HG02678 (cell line): ENCODE data around the gene LAMB2.

ENCODE experiments used
- ATAC-seq: cut with Tn5 transposase; IDR thresholded peaks from one replicate; pipeline ENCODE4 v1.9.1; 2021; ENCODE audit warnings: mild to moderate bottlenecking, moderate library complexity; ENCODE audit not compliant: unreplicated experiment

LAMB2 gene

GRCh38 chr3:49122022-49122421 is 10.8 kb downstream of the LAMB2 start:
- no peak for ATAC-seq

GRCh38 chr3:49121132-49121736 is 11.6 kb downstream of the LAMB2 start:
- ATAC-seq = no peak

DNA sequence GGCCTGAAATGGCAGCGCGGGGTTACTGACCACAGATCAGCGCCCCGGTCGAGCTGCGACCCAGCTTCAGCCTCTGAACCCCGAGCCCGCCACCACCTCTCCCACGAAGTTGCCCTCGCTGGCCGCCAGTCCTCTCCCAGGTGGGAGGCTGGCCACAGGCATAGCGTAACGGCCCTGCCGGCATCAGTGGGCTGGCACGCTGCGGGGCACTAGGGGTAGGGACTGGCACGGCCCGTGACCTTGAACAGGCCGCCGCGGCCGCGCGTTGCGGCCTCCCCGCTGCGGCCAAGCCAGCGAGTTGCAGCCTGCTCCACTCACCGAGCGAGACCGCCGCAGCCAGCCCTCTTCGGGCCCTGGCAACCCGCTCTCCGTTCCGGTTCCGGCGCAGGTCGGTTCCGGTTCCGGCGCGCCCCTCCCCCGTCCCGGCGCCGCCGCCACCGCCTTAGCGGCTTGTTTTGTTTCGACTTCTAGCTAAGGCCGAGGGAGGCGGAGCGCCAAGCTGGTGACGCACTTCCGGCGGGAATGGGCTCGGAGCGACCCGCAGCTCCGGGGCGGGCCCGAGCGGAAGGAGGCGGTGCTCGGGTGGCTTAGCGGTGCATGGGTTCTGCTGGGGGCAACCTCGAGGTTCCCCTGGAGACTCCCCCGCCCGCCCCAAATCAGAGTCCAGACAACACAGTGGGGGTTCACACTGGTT is 12.3 kb downstream of the LAMB2 start, which contains the start of gene USP19:
Gene USP19, minus strand, starts transcription at position 386 of the 694 bp plus-strand sequence. CDS start 1,678 bp downstream, outside the sequence.
- ATAC-seq = peak; percentile 85

GRCh38 chr3:49120096-49120437 is 12.8 kb downstream of the LAMB2 start:
- no peak for ATAC-seq

GRCh38 chr3:49119439-49119838 is 13.4 kb downstream of the LAMB2 start:
- ATAC-seq = no peak

- no peak for ATAC-seq
Measured at GRCh38 chr3:49119036-49119435, 13.8 kb downstream of the LAMB2 start.

GRCh38 chr3:49112262-49112661 is 20.6 kb downstream of the LAMB2 start:
- ATAC-seq = no peak

DNA sequence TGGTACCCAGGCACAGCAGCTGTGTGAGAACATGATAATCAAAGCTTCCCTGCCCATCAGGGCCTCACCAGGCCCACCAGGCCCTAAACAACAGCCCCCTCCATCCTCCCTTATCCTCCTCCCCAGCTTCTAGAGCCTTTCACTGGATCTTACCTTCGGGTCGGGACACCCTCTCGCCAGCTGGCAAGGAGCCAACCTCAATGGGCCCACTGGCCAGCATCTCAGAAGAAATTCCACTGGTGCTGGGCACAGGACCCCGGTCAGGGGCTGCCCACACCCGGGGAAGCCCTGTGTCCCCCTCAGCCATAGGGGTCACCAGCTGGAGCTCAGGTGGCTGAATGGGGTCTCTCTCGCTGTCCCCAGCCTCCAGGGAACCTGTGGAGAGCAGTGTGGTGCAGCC is 21.5 kb downstream of the LAMB2 start:
- ATAC-seq = no peak

- no peak for ATAC-seq
Measured at GRCh38 chr3:49110780-49111179, 22.1 kb downstream of the LAMB2 start.

GRCh38 chr3:49108346-49108745 is 24.5 kb downstream of the LAMB2 start:
- no peak for ATAC-seq

DNA sequence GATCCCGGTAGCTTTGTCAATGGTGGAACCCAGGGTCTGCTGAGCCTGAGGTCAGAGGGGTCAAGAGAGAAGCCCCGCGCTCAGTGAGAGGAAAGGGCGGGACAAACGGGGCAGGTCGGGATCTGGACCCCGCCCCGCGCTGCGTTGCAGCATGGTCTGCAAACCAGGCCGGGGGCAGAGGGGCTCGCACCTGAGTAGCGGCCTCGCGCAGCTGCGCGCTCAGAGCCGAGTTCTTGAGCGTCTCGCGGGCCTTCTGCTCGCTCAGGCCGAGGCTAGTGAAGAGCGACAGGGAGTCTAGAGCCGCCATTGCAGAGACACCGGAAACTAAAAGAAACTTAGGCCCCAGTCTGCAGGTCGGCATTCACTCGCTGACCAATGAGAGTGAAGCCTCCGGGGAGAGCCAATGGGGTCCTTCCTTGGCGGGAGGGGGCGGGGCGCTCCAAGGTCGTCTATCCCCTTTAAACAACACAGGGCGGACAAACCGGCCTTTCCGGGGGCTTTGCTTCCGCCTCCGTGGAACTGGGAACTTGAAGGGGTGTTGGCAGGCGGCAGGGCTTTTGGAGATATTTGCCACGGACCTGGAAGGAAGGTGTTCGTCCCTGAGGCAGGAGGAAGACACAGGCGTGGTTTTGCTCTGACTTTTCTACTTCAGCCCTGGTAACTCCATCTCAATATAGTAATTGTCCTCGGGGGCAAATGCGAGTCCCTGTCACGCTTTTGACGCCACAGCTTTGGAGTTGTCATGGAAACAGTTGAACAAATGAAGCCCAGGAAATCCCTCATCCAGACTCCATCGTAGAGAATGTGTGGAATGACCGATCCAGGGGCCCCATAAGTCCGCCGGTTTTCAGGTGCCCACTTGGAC is 28.2 kb downstream of the LAMB2 start, which contains the start of gene QARS1:
Gene QARS1, minus strand, starts transcription at position 331 of the 865 bp plus-strand sequence. Its CDS starts 24 bp downstream, at position 307.
- ATAC-seq = peak; percentile 91

GRCh38 chr3:49104052-49104426 is 28.8 kb downstream of the LAMB2 start:
- no peak for ATAC-seq

DNA sequence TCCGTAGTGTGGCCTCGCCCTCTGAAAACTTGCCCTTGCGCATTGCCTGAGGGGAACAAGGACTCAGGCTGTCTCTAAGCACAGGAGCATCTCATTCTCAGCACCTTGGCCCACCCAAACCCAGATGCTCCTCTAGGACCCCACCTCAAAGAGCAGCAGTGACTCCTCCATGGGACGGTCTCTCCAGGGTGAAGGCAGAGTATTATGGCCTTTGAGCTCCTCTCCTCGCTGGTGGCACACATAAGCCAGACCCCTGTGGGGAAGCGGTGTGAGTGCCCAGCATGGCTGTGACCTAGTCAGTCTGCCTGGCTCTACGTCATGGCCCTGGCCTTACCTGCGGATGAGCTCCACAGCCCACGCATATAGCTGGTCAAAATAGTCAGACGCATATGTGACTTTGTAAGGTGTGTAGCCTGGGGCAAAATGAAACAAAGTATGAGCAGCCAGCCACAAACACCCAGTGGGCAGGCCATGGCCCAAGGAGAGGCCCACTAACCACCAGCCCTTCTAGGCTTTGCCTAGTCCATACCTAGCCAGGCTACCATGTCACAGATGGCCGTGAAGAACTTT is 32.7 kb downstream of the LAMB2 start:
- no peak for ATAC-seq

DNA sequence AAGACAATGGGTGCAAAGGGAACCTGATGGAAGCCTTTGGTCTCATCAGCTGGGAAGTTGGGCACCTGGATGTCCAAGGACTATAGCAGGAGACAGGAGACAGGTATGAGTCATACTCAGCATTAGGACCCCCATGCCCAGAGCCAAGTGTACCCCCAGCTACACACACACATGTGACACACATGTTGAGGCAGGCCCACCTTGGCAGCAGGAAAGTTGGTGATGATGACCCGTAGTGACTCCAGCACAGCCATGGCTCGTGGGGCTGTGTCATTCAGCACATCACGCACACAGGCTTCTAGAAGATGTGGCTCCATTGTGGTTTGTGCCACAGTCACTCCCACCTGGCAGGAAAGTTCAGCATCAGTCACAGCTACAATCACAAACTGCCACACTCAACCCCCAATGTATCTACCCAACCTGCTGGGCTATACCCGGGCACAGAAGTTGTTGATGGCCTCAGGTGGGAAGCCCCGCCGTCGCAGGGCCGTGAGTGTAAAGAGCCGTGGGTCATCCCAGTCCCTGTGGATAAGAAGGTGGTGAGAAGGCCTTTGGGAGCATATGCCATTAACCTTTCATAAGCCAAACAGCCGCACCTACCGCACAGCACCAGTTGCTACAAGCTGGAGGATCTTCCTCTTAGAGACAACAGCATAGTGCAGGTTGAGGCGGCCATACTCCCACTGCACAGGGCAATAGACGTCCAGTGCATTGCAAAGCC is 33.8 kb downstream of the LAMB2 start:
- ATAC-seq = no peak

GRCh38 chr3:49098429-49098828 is 34.4 kb downstream of the LAMB2 start:
- no peak for ATAC-seq

GRCh38 chr3:49093853-49094767 is 38.7 kb downstream of the LAMB2 start, which contains the start of gene QRICH1:
TSS of gene QRICH1 (minus strand) at chr3:49094071. CDS start at chr3:49077017, 17,054 bp downstream.
- ATAC-seq = peak; percentile 75

DNA sequence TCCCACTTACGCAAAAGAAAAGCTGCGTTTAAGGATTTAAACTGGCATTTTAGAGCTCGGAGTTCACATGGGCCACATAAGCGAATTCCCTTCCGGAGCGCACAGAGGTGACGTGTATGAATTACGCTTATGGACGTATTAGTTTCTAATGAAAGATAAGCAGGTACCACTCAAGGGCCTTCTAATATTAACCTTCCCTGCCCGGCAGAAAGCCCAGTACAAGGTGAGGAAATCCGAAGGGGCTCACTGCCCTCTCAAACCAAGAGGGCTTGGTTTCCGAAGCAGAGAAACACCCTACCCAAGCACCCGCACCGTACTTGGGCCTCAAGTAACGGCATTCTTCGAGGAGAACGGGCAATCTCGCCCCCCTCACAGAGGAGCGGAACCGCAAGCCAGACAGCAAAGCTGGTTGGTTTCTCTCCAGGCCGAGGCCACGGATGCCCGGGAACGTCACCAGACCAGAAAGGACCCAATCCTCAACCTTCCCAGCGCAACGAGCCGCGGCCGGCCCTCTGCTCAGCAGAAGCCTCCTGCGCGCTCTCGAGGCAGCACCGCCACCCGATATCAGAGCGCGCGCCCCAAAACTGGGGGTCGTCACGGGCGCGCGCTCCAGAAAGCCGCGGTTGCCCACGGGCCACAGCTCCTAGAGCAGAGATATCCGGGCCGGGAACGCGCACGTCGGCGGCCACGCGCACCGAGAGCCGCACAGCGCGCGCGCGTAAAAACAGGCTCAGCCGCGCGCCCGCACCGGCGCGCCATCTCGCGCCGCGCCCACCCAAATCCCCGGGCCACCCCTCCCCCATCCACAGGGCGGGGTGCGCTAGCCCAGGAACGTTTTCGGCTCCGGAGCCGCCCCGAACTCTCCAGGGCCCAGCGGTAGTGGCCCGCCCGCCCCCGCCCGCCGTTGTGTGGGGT is 39.7 kb downstream of the LAMB2 start:
- peak; percentile 37 for ATAC-seq

GRCh38 chr3:49081429-49081828 is 51.4 kb downstream of the LAMB2 start:
- ATAC-seq = no peak
